ENCODE data around the gene UBA6. TPM values are rescaled to one million over a fixed set of nuclear protein-coding genes. Genes with fewer than 3 reads are reported as not detected.

The UBA6 gene
- total and polyA plus RNA-seq, 9 of the 15 experiments (the other 6 are each of a cell fraction or from before 2014, with no cell fraction given): 22.9 to 139 (median 94.6) TPM

- TF ChIP-seq ZNF146 (CRISPR knock-in tag; IDR thresholded peaks at IDR 0.05; ENCODE audit: unreplicated experiment): no peak
- peak; percentile 98 for TF ChIP-seq RNF219 (CRISPR knock-in tag; IDR thresholded peaks at IDR 0.05)
- TF ChIP-seq ZNF507 (tag; conservative IDR thresholded peaks at IDR 0.05): peak; percentile 94
- TF ChIP-seq HOXB6 (CRISPR knock-in tag; IDR thresholded peaks at IDR 0.05; ENCODE audit: borderline replicate concordance): peak; percentile 99
- peak; percentile 97 for TF ChIP-seq CHCHD3 (CRISPR knock-in tag; IDR thresholded peaks at IDR 0.05)
- TF ChIP-seq MGA (IDR thresholded peaks at IDR 0.05): peak; percentile 79
- peak; percentile 99 for TF ChIP-seq STAT5B (CRISPR knock-in tag; IDR thresholded peaks at IDR 0.05)
- TF ChIP-seq FOXK2 (conservative IDR thresholded peaks at IDR 0.05 in 1 of 2, IDR thresholded peaks at IDR 0.05 in 1 of 2; ENCODE audit: low read depth in 2 of 2): peak; percentile 89 to 95
- TF ChIP-seq ZFX (CRISPR knock-in tag; IDR thresholded peaks at IDR 0.05): no peak
- TF ChIP-seq TBP (optimal IDR thresholded peaks at IDR 0.05; ENCODE audit: low read depth, low read length): peak; percentile 10
- no peak for TF ChIP-seq ASH1L (IDR thresholded peaks at IDR 0.05; ENCODE audit: borderline replicate concordance, low read depth, partially characterized antibody)
- TF ChIP-seq NR2C1 (IDR thresholded peaks at IDR 0.05): peak; percentile 89
- peak; percentile 99 for TF ChIP-seq NR2C1 (tag; IDR thresholded peaks at IDR 0.05)
- peak; percentile 84 for TF ChIP-seq DPF2 (IDR thresholded peaks at IDR 0.05)
- peak; percentile 100 for TF ChIP-seq ZNF354B (CRISPR knock-in tag; IDR thresholded peaks at IDR 0.05)
- TF ChIP-seq COPS2 (conservative IDR thresholded peaks at IDR 0.05): no peak
Observed at GRCh38 chr4:67721770-67722597, 21.0 kb upstream of the UBA6 start (continued).

All from K562 (cell line).